Cardiac muscle cell (in vitro differentiated cells and primary cell): ENCODE data around the gene SGPL1. TPM values are rescaled to one million over a fixed set of nuclear protein-coding genes. Genes with fewer than 3 reads are reported as not detected.

Source experiments
- DNase-seq, 2 donors: peaks; one replicate each; pipeline versions ENCODE4 v3.0.0 to v3.0.0-alpha.2; 2010 to 2017; ENCODE audit warnings: low read depth in 1 of 2, low spot score in 1 of 2
- H3K27ac ChIP-seq: fragments of 200-600 bp; sonication (generic); 2 replicates; pipeline ENCODE4 v1.5.1; 2016
- H3K27me3 ChIP-seq: fragments of 200-600 bp; sonication (generic); 2 replicates; pipeline ENCODE4 v1.6.0; 2016; ENCODE audit warnings: control low read depth
- H3K36me3 ChIP-seq: fragments of 200-600 bp; sonication (generic); 2 replicates; pipeline ENCODE4 v1.5.1; 2016; ENCODE audit warnings: control low read depth
- H3K4me1 ChIP-seq: fragments of 200-600 bp; sonication (generic); 2 replicates; pipeline ENCODE4 v1.8.1; 2017; ENCODE audit warnings: low read depth, mild to moderate bottlenecking, mixed run types
- H3K4me3 ChIP-seq: fragments of 200-600 bp; sonication (generic); 2 replicates; pipeline ENCODE4 v1.5.1; 2016; ENCODE audit warnings: mild to moderate bottlenecking
- H3K9me3 ChIP-seq: fragments of 200-600 bp; sonication (generic); 2 replicates; pipeline ENCODE4 v1.5.1; 2017; ENCODE audit warnings: low read depth, mild to moderate bottlenecking, control low read depth
- CTCF ChIP-seq: IDR thresholded peaks from 2 replicates; pipeline ENCODE4 v1.5.1; 2012; ENCODE audit warnings: low read depth, mild to moderate bottlenecking, low read length
- polyA plus RNA-seq: library from polyadenylated mRNA; unstranded; fragments of >200 nt; fragmentation: Nextera tagmentation; extraction: Ambion mirVana; gene quantifications from 2 replicates; pipeline ENCODE4 v1.2.1, GENCODE V29; 2016
- total RNA-seq: library from RNA; depleted of rRNA; stranded (reverse); fragments of >200 nt; gene quantifications from 2 replicates; pipeline ENCODE4 v1.2.3, GENCODE V29; 2016

SGPL1 gene
- total and polyA plus RNA-seq, 2 experiments from 2014 or later = 32.3 to 51.9 TPM

- Histone ChIP-seq H3K4me3 (peak overlapping the region; percentile 69), H3K4me1 (peaks cover 14% of the 10 kb centered on the region), H3K27me3 (no peaks in the 10 kb centered on the region), H3K36me3 (peaks cover 7% of the 10 kb centered on the region), H3K9me3 (no peaks in the 10 kb centered on the region), H3K27ac (peak overlapping the region; percentile 90)
- TF ChIP-seq CTCF = no peak
- DNase-seq = peak; percentile 84 to 86
Observed at GRCh38 chr10:70816220-70816894, 609 bp downstream of the SGPL1 start.

GRCh38 chr10:70820976-70821750 lies 5.4 kb downstream of the SGPL1 start:
- no peak for DNase-seq
- H3K27me3 ChIP-seq = no peaks in the 10 kb centered on the region
- no peaks in the 10 kb centered on the region for H3K9me3 ChIP-seq
- TF ChIP-seq CTCF = no peak
- peaks cover 7% of the 10 kb centered on the region for H3K36me3 ChIP-seq
- peaks cover 33% of the 10 kb centered on the region for H3K4me1 ChIP-seq
- peak overlapping the region; percentile 36 for H3K27ac ChIP-seq
- no peak overlapping the region for H3K4me3 ChIP-seq

GRCh38 chr10:70822076-70822820 lies 6.5 kb downstream of the SGPL1 start:
- no peak for TF ChIP-seq CTCF
- Histone ChIP-seq H3K36me3 (peaks cover 7% of the 10 kb centered on the region), H3K27me3 (no peaks in the 10 kb centered on the region), H3K9me3 (no peaks in the 10 kb centered on the region), H3K27ac (peak overlapping the region; percentile 36), H3K4me1 (peaks cover 39% of the 10 kb centered on the region), H3K4me3 (no peak overlapping the region)
- DNase-seq = no peak

GRCh38 chr10:70827086-70827757 lies 11.5 kb downstream of the SGPL1 start:
- H3K27me3 ChIP-seq = no peaks in the 10 kb centered on the region
- no peaks in the 10 kb centered on the region for H3K9me3 ChIP-seq
- H3K4me1 ChIP-seq = peaks cover 74% of the 10 kb centered on the region
- no peaks in the 10 kb centered on the region for H3K36me3 ChIP-seq
- DNase-seq = no peak
- no peak overlapping the region for H3K4me3 ChIP-seq
- TF ChIP-seq CTCF = no peak
- H3K27ac ChIP-seq = peak overlapping the region; percentile 93

- Histone ChIP-seq H3K27ac (peak overlapping the region; percentile 93), H3K9me3 (no peaks in the 10 kb centered on the region), H3K36me3 (no peaks in the 10 kb centered on the region), H3K4me1 (peaks cover 86% of the 10 kb centered on the region), H3K4me3 (peak overlapping the region; percentile 4), H3K27me3 (no peaks in the 10 kb centered on the region)
- TF ChIP-seq CTCF = no peak
- DNase-seq = no peak
Observed at GRCh38 chr10:70828923-70829322, 13.2 kb downstream of the SGPL1 start.
